Measurements from ENCODE around the gene SAMD5. TPM values are rescaled to one million over a fixed set of nuclear protein-coding genes. Genes with fewer than 3 reads are reported as not detected.

The SAMD5 gene
- total RNA-seq, 3 donors from 2014 or later, result 0.80 to 13.5 (median 8.8) TPM

DNA sequence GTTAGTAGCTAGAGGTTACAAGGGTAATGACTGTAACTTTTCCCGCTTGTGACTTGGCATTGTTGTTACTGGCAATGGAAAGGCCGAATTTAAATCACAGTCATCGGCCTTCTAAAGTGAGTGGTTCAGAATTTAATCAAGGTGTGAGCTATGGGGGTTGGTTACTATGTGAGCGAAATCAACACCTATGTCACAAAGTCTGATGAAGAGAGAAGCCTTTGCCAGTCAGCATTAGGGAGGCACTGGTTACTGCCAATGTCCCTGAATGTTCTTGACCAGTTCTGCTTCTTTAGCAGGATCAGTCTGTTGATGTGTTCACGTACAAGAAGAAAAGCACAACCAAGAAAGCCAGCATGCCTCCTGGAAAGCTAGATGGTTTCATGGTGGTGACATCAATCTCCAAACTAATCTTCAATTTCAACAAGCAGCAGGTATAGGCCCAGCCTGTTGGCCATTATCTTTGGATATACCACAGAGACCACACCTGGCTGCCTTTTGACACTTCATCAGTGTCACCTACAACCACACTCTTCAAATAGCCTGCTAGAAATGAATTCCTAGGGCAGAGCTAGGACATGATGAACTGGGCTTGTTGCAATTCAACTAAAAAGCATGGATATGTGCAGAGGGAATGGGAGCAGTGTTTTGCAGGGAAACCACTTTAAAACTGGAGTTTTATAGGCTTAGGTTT, 17.2 kb downstream of the SAMD5 start:
- no peak for TF ChIP-seq CTCF (IDR thresholded peaks at IDR 0.05)
- no peak for TF ChIP-seq POLR2AphosphoS5 (IDR thresholded peaks at IDR 0.05)
- TF ChIP-seq POLR2A (IDR thresholded peaks at IDR 0.05), result no peak
- no peak for DNase-seq (ENCODE audit: low spot score in 2 of 2)

GRCh38 chr6:147527197-147527596, 18.7 kb downstream of the SAMD5 start:
- H3K9me3 ChIP-seq, result no peaks in the 10 kb centered on the region

More for the DNA sequence above, 17.2 kb downstream of the SAMD5 start:
- Histone ChIP-seq H3K4me1 (no peaks in the 10 kb centered on the region), H3K27ac (no peak overlapping the region), H3K36me3 (no peaks in the 10 kb centered on the region), H3K4me3 (no peak overlapping the region), H3K27me3 (no peaks in the 10 kb centered on the region), H3K9me3 (no peaks in the 10 kb centered on the region)
- intact Hi-C loops (cut with DNase I; ENCODE audit: low total_unique reads), result no loop called here

DNA sequence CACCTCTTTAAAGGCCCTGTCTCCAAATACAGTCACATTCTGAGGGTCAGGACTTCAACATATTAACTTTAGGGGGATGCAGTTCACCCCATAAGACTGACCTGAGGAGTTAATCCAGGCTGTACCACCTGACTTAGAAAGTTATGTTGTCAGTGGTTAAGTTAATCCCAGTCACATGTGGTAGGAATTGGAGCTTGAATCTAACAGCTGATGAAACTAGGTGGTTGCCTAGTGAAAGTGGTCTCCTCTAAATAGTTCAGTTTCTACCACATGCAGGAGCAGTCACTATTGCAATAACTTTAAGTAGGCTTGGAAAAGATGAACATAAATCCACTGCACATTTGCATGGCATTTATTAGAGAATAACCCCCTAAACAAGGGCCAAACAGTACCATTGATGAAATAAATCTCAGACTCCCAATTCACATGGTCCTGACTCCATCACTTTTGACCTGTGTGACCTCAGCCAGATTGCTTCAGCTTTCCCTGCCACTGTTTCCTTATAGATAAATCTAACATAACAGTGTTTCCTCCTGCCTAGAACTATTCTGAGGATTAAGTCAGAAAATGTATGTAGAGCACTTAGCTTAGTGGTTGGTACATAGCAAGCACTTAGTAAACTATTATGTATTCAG, 20.1 kb downstream of the SAMD5 start:
- no peak for TF ChIP-seq POLR2AphosphoS5 (IDR thresholded peaks at IDR 0.05)
- no peak for DNase-seq (ENCODE audit: low spot score in 2 of 2)
- H3K36me3 ChIP-seq, result no peaks in the 10 kb centered on the region
- no peak overlapping the region for H3K27ac ChIP-seq
- intact Hi-C loops (cut with DNase I; ENCODE audit: low total_unique reads), result no loop called here
- H3K4me1 ChIP-seq, result no peaks in the 10 kb centered on the region
- no peaks in the 10 kb centered on the region for H3K9me3 ChIP-seq
- H3K27me3 ChIP-seq, result no peaks in the 10 kb centered on the region
- no peak overlapping the region for H3K4me3 ChIP-seq

More at GRCh38 chr6:147527197-147527596, 18.7 kb downstream of the SAMD5 start:
- intact Hi-C loops (cut with DNase I; ENCODE audit: low total_unique reads), result no loop called here
- Histone ChIP-seq H3K27ac (no peak overlapping the region), H3K4me1 (no peaks in the 10 kb centered on the region), H3K27me3 (no peaks in the 10 kb centered on the region), H3K4me3 (no peak overlapping the region), H3K36me3 (no peaks in the 10 kb centered on the region)
- TF ChIP-seq CTCF (IDR thresholded peaks at IDR 0.05) (no peak), POLR2AphosphoS5 (IDR thresholded peaks at IDR 0.05) (no peak), POLR2A (IDR thresholded peaks at IDR 0.05) (no peak)
- DNase-seq (ENCODE audit: low spot score in 2 of 2), result no peak

DNA sequence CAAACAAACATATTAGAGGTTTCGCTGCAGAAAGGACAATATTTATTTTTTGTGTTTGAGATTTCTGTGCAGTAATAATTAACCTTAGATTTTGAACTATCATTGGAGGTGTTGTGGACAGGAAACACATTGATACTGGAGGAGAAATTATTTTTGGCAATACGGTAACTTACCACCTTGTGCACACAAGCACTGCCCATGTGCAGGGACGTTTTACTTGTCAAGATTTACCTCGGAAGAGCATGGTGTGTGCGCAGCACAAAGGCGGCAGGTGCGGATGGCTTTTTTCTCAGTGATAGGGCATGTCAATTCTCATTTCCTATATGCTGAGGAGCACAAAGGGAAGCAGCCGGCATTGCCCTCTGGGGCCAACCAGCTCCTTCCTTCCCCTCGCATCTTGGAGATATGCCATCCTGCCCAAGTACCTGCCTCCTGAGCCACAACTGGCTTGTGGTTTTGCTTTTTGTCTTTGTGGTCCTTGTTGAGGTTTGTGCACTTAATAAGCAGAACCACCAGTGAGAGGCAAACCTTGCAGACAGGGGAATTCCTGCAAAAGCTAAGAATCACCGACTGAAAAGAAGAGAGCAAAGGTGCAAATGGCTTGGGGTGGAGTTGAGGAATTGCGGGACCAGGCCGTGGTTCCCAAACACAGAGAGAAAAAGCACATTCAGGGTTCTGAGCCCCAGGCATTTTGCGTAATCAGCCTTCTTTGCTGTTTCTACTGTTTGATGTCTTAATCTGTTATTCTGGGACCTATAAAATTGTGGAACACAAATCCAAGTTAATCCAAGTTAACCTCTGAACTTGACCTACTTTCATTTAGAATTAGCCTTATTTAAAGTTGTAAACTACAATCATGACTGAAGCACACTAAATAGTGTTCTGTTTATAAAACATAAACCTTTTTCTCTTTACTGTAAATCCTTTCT, 21.9 kb downstream of the SAMD5 start:
- TF ChIP-seq POLR2AphosphoS5 (IDR thresholded peaks at IDR 0.05) (no peak), POLR2A (IDR thresholded peaks at IDR 0.05) (no peak), CTCF (IDR thresholded peaks at IDR 0.05) (no peak)
- peak overlapping the region in 1 of 2 donors; percentile 8 for H3K27ac ChIP-seq
- intact Hi-C loops (cut with DNase I; ENCODE audit: low total_unique reads), result loop anchor here (5.0 kb wide), 1 partner anchor 468 kb away; no protein-coding TSS in a partner anchor
- no peaks in the 10 kb centered on the region for H3K27me3 ChIP-seq
- no peaks in the 10 kb centered on the region for H3K4me1 ChIP-seq
- peak overlapping the region in 1 of 3 donors; percentile 10 for H3K4me3 ChIP-seq
- no peaks in the 10 kb centered on the region for H3K9me3 ChIP-seq
- DNase-seq (ENCODE audit: low spot score in 2 of 2), result no peak
- no peaks in the 10 kb centered on the region for H3K36me3 ChIP-seq

GRCh38 chr6:147531321-147531720, 22.8 kb downstream of the SAMD5 start:
- H3K4me1 ChIP-seq, result no peaks in the 10 kb centered on the region
- intact Hi-C loops (cut with DNase I; ENCODE audit: low total_unique reads), result loop anchor here (5.0 kb wide), 1 partner anchor 469 kb away; no protein-coding TSS in a partner anchor
- TF ChIP-seq POLR2A (IDR thresholded peaks at IDR 0.05) (no peak), POLR2AphosphoS5 (IDR thresholded peaks at IDR 0.05) (no peak), CTCF (IDR thresholded peaks at IDR 0.05) (no peak)

More at GRCh38 chr6:147531321-147531720, 22.8 kb downstream of the SAMD5 start:
- no peaks in the 10 kb centered on the region for H3K36me3 ChIP-seq
- no peaks in the 10 kb centered on the region for H3K9me3 ChIP-seq
- DNase-seq (ENCODE audit: low spot score in 2 of 2), result no peak
- no peak overlapping the region for H3K27ac ChIP-seq
- H3K4me3 ChIP-seq, result no peak overlapping the region
- H3K27me3 ChIP-seq, result no peaks in the 10 kb centered on the region
